Activated T-helper 1 cell treated with anti-CD3 and anti-CD28 coated beads, Interleukin-12 subunit alpha, Interleukin-12 subunit beta, Interleukin-2, Interleukin-4 antibody, amounts not matched to agents 30 ng/mL and 10 ng/mL and 1 ng/mL, durations not matched to agents 14 hours and 24 hours and 36 hours (primary cell): Measurements from ENCODE around the gene ESRRB. TPM values are rescaled to one million over a fixed set of nuclear protein-coding genes. Genes with fewer than 3 reads are reported as not detected.

Source experiments
- DNase-seq: peaks from one replicate; pipeline ENCODE4 v3.0.0; 2021; ENCODE audit warnings: low spot score
- H3K27ac Mint-ChIP-seq: one replicate; pipeline ENCODE4 v1.8.0; 2021; ENCODE audit warnings: mild to moderate bottlenecking, mixed read lengths
- H3K27me3 Mint-ChIP-seq: one replicate; pipeline ENCODE4 v1.8.0; 2022; ENCODE audit warnings: mild to moderate bottlenecking, moderate library complexity, mixed read lengths; ENCODE audit not compliant: insufficient read depth
- H3K36me3 Mint-ChIP-seq: one replicate; pipeline ENCODE4 v1.8.0; 2021; ENCODE audit warnings: low read depth, mixed read lengths
- H3K4me1 Mint-ChIP-seq: one replicate; pipeline ENCODE4 v1.8.0; 2021; ENCODE audit warnings: low read depth, mixed read lengths
- H3K4me3 Mint-ChIP-seq: one replicate; pipeline ENCODE4 v1.8.0; 2021; ENCODE audit warnings: mild to moderate bottlenecking, moderate library complexity, mixed read lengths
- H3K9me3 Mint-ChIP-seq: one replicate; pipeline ENCODE4 v1.8.0; 2021; ENCODE audit warnings: mixed read lengths
- intact Hi-C: fragments of 100-400 bp; cut with micrococcal nuclease; formaldehyde crosslinking; loops from one replicate; pipeline ENCODE4 v1.15.1; 2024
- total RNA-seq: library from RNA; stranded (reverse); gene quantifications from 2 replicates; pipeline ENCODE4 v1.2.3, GENCODE V29; 2022

ESRRB gene
- total RNA-seq, 1 donor from 2014 or later, result 0.21 TPM

GRCh38 chr14:76488551-76488950, 112.6 kb downstream of the ESRRB start:
- H3K27me3 Mint-ChIP-seq, result no peaks in the 10 kb centered on the region
- no peaks in the 10 kb centered on the region for H3K4me1 Mint-ChIP-seq
- no peaks in the 10 kb centered on the region for H3K36me3 Mint-ChIP-seq
- H3K9me3 Mint-ChIP-seq, result no peaks in the 10 kb centered on the region
- H3K4me3 Mint-ChIP-seq, result no peak overlapping the region
- H3K27ac Mint-ChIP-seq, result no peak overlapping the region
- intact Hi-C loops, result no loop called here
- DNase-seq, result no peak

DNA sequence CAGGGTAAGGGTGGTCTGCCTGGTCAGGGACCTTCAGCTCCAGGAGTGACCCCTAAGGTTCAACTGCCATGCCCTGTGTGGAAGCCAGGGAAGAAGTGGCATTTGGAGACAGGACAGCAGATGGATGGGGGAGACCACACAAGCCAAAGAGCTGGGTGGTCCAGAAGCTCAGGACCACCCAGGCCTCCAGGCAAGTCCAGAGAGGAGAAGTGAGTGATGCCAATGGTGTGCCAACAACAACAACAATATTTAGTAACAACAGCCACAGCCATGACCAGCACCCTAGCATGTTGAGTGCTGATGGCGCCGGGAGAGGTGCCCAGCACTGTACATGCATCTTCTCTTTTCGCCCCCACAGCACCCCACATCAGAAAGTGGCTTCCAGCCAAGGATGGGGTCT, 113.7 kb downstream of the ESRRB start:
- H3K4me3 Mint-ChIP-seq, result no peak overlapping the region
- intact Hi-C loops, result no loop called here
- H3K4me1 Mint-ChIP-seq, result no peaks in the 10 kb centered on the region
- no peaks in the 10 kb centered on the region for H3K9me3 Mint-ChIP-seq
- H3K27me3 Mint-ChIP-seq, result no peaks in the 10 kb centered on the region
- no peak for DNase-seq
- H3K27ac Mint-ChIP-seq, result no peak overlapping the region
- no peaks in the 10 kb centered on the region for H3K36me3 Mint-ChIP-seq

DNA sequence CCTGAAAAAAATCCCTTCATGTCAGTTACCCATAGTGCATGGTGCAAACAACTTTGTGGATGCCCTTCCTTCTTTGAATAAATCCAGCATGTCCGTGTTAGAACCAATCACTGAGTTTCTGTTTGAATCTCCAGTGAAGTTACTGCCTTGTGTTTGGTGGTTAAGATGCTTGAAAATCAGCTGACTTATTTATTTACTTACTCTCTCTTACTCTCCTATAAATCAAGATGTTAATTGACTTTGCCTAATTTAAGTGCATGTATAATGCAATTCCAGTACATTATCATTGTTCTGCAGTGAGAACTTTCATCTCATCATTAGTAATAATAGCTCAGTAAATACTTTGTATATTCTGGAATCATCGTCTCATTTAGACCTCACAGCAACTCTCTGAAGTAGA, 114.2 kb downstream of the ESRRB start:
- H3K4me3 Mint-ChIP-seq, result no peak overlapping the region
- H3K27me3 Mint-ChIP-seq, result no peaks in the 10 kb centered on the region
- H3K4me1 Mint-ChIP-seq, result no peaks in the 10 kb centered on the region
- no peak for DNase-seq
- no peak overlapping the region for H3K27ac Mint-ChIP-seq
- H3K36me3 Mint-ChIP-seq, result no peaks in the 10 kb centered on the region
- intact Hi-C loops, result no loop called here
- H3K9me3 Mint-ChIP-seq, result no peaks in the 10 kb centered on the region

- Mint-ChIP-seq H3K4me1 (no peaks in the 10 kb centered on the region), H3K36me3 (no peaks in the 10 kb centered on the region), H3K27ac (no peak overlapping the region), H3K4me3 (no peak overlapping the region), H3K9me3 (no peaks in the 10 kb centered on the region), H3K27me3 (no peaks in the 10 kb centered on the region)
- intact Hi-C loops, result no loop called here
- no peak for DNase-seq
Observed at GRCh38 chr14:76490735-76491134, 114.8 kb downstream of the ESRRB start.

DNA sequence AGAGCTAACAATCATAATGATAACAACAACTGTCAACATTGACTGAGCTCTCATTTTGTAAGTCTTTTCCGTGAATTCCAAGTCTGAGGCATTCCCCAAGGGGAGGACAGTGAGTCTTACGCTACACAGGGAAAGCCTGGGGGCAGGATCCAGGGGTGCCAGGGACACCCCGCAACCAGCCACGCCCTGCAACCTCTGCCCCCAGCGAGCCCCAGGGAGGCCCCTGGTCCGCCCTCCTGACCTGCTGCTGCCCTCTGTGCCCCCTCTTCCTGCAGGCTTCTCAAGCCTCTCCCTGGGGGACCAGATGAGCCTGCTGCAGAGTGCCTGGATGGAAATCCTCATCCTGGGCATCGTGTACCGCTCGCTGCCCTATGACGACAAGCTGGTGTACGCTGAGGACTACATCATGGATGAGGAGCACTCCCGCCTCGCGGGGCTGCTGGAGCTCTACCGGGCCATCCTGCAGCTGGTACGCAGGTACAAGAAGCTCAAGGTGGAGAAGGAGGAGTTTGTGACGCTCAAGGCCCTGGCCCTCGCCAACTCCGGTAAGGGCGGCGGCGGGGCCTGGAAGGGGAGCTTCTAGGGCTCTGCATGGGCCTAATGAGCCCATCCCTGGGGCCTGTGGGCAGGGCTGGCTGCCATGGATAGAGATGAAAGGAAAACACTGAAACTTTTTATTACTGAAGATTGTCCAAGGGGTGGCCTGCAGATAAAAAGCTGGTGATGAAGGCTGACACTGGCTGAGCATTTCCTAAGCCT, 115.4 kb downstream of the ESRRB start:
- no peak overlapping the region for H3K27ac Mint-ChIP-seq
- no peak for DNase-seq
- intact Hi-C loops, result no loop called here
- H3K4me1 Mint-ChIP-seq, result no peaks in the 10 kb centered on the region
- no peaks in the 10 kb centered on the region for H3K9me3 Mint-ChIP-seq
- no peaks in the 10 kb centered on the region for H3K27me3 Mint-ChIP-seq
- no peak overlapping the region for H3K4me3 Mint-ChIP-seq
- H3K36me3 Mint-ChIP-seq, result no peaks in the 10 kb centered on the region

DNA sequence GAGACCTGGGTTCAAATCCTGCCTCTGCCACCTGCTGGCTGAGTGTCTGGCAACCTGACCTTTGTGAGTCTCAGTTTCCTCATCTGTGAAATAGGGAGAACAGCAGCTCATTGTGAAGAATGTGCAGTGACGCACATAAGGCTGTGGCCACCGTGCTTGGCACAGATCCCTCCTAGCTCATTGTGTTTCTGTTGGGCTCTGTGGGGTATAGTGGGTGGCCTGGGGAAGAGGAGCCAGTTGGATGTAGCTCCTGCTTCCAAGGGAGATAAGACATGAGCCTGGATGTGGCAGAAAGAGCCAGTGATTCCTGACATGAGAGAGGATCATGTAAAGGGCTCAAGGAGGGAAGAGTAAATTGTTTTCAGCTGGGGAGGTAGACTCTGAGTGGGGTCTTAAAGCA, 120.0 kb downstream of the ESRRB start:
- H3K4me1 Mint-ChIP-seq, result no peaks in the 10 kb centered on the region
- H3K27ac Mint-ChIP-seq, result no peak overlapping the region
- no peaks in the 10 kb centered on the region for H3K9me3 Mint-ChIP-seq
- DNase-seq, result no peak
- no peak overlapping the region for H3K4me3 Mint-ChIP-seq
- H3K27me3 Mint-ChIP-seq, result peaks cover 1% of the 10 kb centered on the region
- H3K36me3 Mint-ChIP-seq, result no peaks in the 10 kb centered on the region
- intact Hi-C loops, result no loop called here

GRCh38 chr14:76496595-76496994, 120.7 kb downstream of the ESRRB start:
- Mint-ChIP-seq H3K27me3 (peaks cover 1% of the 10 kb centered on the region), H3K4me3 (no peak overlapping the region), H3K4me1 (no peaks in the 10 kb centered on the region), H3K9me3 (no peaks in the 10 kb centered on the region), H3K27ac (no peak overlapping the region), H3K36me3 (no peaks in the 10 kb centered on the region)
- DNase-seq, result no peak
- intact Hi-C loops, result no loop called here

- no peaks in the 10 kb centered on the region for H3K36me3 Mint-ChIP-seq
- no peaks in the 10 kb centered on the region for H3K9me3 Mint-ChIP-seq
- H3K4me1 Mint-ChIP-seq, result no peaks in the 10 kb centered on the region
- peaks cover 1% of the 10 kb centered on the region for H3K27me3 Mint-ChIP-seq
- intact Hi-C loops, result no loop called here
- no peak for DNase-seq
- H3K27ac Mint-ChIP-seq, result no peak overlapping the region
- H3K4me3 Mint-ChIP-seq, result no peak overlapping the region
Observed at GRCh38 chr14:76497550-76498462, 121.9 kb downstream of the ESRRB start.

DNA sequence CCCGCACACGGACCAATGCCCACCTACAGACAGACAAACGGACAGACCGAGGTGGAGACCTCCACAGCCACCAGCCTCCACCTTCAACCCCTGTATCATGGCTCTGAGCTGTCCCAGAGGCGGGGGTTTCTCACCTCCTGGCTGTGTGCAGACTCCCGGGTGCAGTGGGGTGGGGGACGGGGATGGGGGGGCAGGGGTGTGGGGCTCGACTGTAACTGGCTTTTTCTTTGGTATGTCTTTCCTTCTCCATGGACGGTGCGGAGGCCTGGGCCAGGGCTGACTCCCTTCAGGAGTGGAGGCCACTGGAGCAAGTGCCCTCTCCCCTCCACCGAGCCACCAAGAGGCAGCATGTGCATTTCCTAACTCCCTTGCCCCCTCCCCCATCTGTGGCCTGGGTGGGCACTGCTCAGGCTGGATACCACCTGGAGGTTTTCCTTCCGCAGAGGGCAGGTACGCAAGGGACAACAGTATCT, 122.6 kb downstream of the ESRRB start:
- Mint-ChIP-seq H3K9me3 (no peaks in the 10 kb centered on the region), H3K4me1 (no peaks in the 10 kb centered on the region), H3K36me3 (no peaks in the 10 kb centered on the region), H3K27me3 (peaks cover 1% of the 10 kb centered on the region), H3K27ac (no peak overlapping the region), H3K4me3 (no peak overlapping the region)
- no peak for DNase-seq
- intact Hi-C loops, result no loop called here

- H3K9me3 Mint-ChIP-seq, result no peaks in the 10 kb centered on the region
- H3K27me3 Mint-ChIP-seq, result peaks cover 1% of the 10 kb centered on the region
- DNase-seq, result no peak
- intact Hi-C loops, result no loop called here
- no peaks in the 10 kb centered on the region for H3K4me1 Mint-ChIP-seq
- no peaks in the 10 kb centered on the region for H3K36me3 Mint-ChIP-seq
- no peak overlapping the region for H3K27ac Mint-ChIP-seq
- no peak overlapping the region for H3K4me3 Mint-ChIP-seq
Observed at GRCh38 chr14:76498976-76499375, 123.0 kb downstream of the ESRRB start.

- no peak overlapping the region for H3K27ac Mint-ChIP-seq
- H3K27me3 Mint-ChIP-seq, result peaks cover 1% of the 10 kb centered on the region
- H3K4me3 Mint-ChIP-seq, result no peak overlapping the region
- DNase-seq, result no peak
- no peaks in the 10 kb centered on the region for H3K9me3 Mint-ChIP-seq
- no peaks in the 10 kb centered on the region for H3K36me3 Mint-ChIP-seq
- intact Hi-C loops, result no loop called here
- no peaks in the 10 kb centered on the region for H3K4me1 Mint-ChIP-seq
Observed at GRCh38 chr14:76499399-76499798, 123.5 kb downstream of the ESRRB start.

DNA sequence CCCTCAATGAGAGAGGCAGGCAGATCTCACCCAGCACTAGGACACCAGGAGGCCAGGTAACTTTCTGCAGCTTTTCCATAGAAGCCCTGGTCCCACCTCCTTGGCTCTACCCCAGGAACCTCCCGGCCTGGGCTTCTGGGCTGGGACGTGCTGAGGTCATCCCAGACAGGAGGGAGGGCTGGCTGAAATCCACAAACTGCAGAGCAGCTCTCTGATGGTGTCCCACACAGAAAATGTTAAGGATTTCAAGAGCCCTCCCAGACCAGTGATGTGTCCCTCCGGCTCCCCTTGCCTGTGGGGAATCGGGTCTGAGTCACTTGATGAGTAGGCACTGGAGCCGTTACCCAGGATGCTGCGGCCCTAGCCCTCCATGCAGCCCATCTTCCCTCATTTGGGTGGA, 124.1 kb downstream of the ESRRB start:
- H3K27ac Mint-ChIP-seq, result no peak overlapping the region
- H3K27me3 Mint-ChIP-seq, result peaks cover 1% of the 10 kb centered on the region
- no peaks in the 10 kb centered on the region for H3K9me3 Mint-ChIP-seq
- DNase-seq, result no peak
- no peaks in the 10 kb centered on the region for H3K4me1 Mint-ChIP-seq
- H3K4me3 Mint-ChIP-seq, result no peak overlapping the region
- H3K36me3 Mint-ChIP-seq, result no peaks in the 10 kb centered on the region
- intact Hi-C loops, result no loop called here

- Mint-ChIP-seq H3K4me3 (no peak overlapping the region), H3K36me3 (no peaks in the 10 kb centered on the region), H3K9me3 (no peaks in the 10 kb centered on the region), H3K4me1 (no peaks in the 10 kb centered on the region), H3K27me3 (peaks cover 1% of the 10 kb centered on the region), H3K27ac (no peak overlapping the region)
- no peak for DNase-seq
- intact Hi-C loops, result no loop called here
Observed at GRCh38 chr14:76500480-76500879, 124.5 kb downstream of the ESRRB start.
